ENCODE data around the gene TLR3. TPM values are rescaled to one million over a fixed set of nuclear protein-coding genes. Genes with fewer than 3 reads are reported as not detected.

TLR3 gene
- not detected in 2 replicates for total RNA-seq

GRCh38 chr4:186068581-186069348 is at the start of gene TLR3:
TSS of gene TLR3 (plus strand) at chr4:186069156. CDS start at chr4:186076620, 7,464 bp downstream.
- Mint-ChIP-seq H3K27me3 (peaks cover 24% of the 10 kb centered on the region), H3K27ac (no peak within 1 kb of the TSS), H3K4me1 (peaks cover 11% of the 10 kb centered on the region), H3K9me3 (no peaks in the 10 kb centered on the region), H3K4me3 (peak within 1 kb of the TSS; percentile 84), H3K36me3 (ENCODE audit: low read depth) (no peaks in the 10 kb centered on the region)
- peak; percentile 63 for DNase-seq
- intact Hi-C loops (cut with micrococcal nuclease) = loop anchor here (5.0 kb wide), 2 partner anchors 124 to 519 kb away; partner anchors contain the start of gene CYP4V2

DNA sequence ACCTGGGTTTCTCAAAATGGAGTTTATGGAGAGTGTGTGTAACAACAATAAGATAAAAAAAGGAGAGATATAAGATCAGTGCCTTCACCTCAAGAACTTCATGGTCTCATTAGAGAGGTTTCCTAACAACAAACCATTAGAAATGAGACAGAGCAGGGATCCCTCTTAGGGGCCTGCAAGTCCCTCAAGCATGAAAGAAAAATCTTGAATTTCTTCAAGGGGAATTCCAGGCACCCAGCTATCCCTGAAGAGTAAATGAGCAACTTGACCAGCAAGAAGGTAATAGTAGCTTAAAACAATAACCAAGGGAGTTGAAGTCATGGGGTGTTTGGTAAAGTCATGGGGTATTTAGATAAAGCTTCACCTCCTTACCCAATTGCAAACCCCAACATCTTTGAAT is 49.7 kb upstream of the TLR3 start:
- Mint-ChIP-seq H3K27ac (no peak overlapping the region), H3K9me3 (no peaks in the 10 kb centered on the region), H3K4me3 (no peak overlapping the region), H3K27me3 (peaks cover 2% of the 10 kb centered on the region), H3K36me3 (ENCODE audit: low read depth) (no peaks in the 10 kb centered on the region), H3K4me1 (no peaks in the 10 kb centered on the region)
- no peak for DNase-seq
- intact Hi-C loops (cut with micrococcal nuclease) = no loop called here

GRCh38 chr4:186020106-186020792 is 48.7 kb upstream of the TLR3 start:
- H3K9me3 Mint-ChIP-seq = no peaks in the 10 kb centered on the region
- H3K36me3 Mint-ChIP-seq (ENCODE audit: low read depth) = no peaks in the 10 kb centered on the region

GRCh38 chr4:186020793-186021407 is 48.1 kb upstream of the TLR3 start:
- H3K36me3 Mint-ChIP-seq (ENCODE audit: low read depth) = no peaks in the 10 kb centered on the region
- no peak overlapping the region for H3K27ac Mint-ChIP-seq
- H3K4me1 Mint-ChIP-seq = no peaks in the 10 kb centered on the region
- H3K27me3 Mint-ChIP-seq = peaks cover 2% of the 10 kb centered on the region
- intact Hi-C loops (cut with micrococcal nuclease) = no loop called here
- no peaks in the 10 kb centered on the region for H3K9me3 Mint-ChIP-seq
- no peak for DNase-seq
- H3K4me3 Mint-ChIP-seq = no peak overlapping the region

More at GRCh38 chr4:186020106-186020792, 48.7 kb upstream of the TLR3 start:
- H3K27ac Mint-ChIP-seq = no peak overlapping the region
- no peak for DNase-seq
- peaks cover 2% of the 10 kb centered on the region for H3K27me3 Mint-ChIP-seq
- intact Hi-C loops (cut with micrococcal nuclease) = no loop called here
- no peak overlapping the region for H3K4me3 Mint-ChIP-seq
- no peaks in the 10 kb centered on the region for H3K4me1 Mint-ChIP-seq

- H3K27ac Mint-ChIP-seq = no peak overlapping the region
- H3K4me3 Mint-ChIP-seq = no peak overlapping the region
- no peaks in the 10 kb centered on the region for H3K9me3 Mint-ChIP-seq
- peaks cover 2% of the 10 kb centered on the region for H3K27me3 Mint-ChIP-seq
- intact Hi-C loops (cut with micrococcal nuclease) = no loop called here
- no peaks in the 10 kb centered on the region for H3K4me1 Mint-ChIP-seq
- no peaks in the 10 kb centered on the region for H3K36me3 Mint-ChIP-seq (ENCODE audit: low read depth)
- no peak for DNase-seq
These were observed 47.3 kb upstream of the TLR3 start for GRCh38 chr4:186021461-186022167.

DNA sequence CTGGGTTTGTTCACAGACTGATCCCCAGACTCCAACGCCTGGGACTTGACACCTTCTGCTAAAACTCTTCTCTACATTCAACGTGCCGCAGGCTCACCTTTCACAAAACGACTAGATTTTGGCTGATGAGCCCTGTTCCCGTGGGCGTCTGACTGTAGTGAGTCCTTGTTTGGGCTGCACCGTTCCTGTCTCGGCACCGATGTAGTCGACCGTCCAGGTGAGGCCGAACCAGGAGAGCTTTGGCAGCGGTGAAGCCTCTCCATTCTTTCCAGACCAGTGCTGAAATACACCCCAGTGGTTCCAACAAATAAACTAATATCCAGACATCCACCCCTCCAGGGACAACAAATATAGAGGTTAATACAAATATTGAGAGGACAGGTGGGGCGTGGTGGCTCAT is 45.0 kb upstream of the TLR3 start:
- no peak for DNase-seq
- Mint-ChIP-seq H3K4me1 (no peaks in the 10 kb centered on the region), H3K27ac (no peak overlapping the region), H3K36me3 (ENCODE audit: low read depth) (no peaks in the 10 kb centered on the region), H3K9me3 (no peaks in the 10 kb centered on the region), H3K4me3 (no peak overlapping the region), H3K27me3 (peaks cover 3% of the 10 kb centered on the region)
- intact Hi-C loops (cut with micrococcal nuclease) = no loop called here

GRCh38 chr4:186024637-186025407 is 44.1 kb upstream of the TLR3 start:
- Mint-ChIP-seq H3K9me3 (no peaks in the 10 kb centered on the region), H3K4me3 (no peak overlapping the region), H3K27me3 (peaks cover 5% of the 10 kb centered on the region), H3K27ac (no peak overlapping the region), H3K4me1 (no peaks in the 10 kb centered on the region), H3K36me3 (ENCODE audit: low read depth) (no peaks in the 10 kb centered on the region)
- no peak for DNase-seq
- intact Hi-C loops (cut with micrococcal nuclease) = no loop called here

DNA sequence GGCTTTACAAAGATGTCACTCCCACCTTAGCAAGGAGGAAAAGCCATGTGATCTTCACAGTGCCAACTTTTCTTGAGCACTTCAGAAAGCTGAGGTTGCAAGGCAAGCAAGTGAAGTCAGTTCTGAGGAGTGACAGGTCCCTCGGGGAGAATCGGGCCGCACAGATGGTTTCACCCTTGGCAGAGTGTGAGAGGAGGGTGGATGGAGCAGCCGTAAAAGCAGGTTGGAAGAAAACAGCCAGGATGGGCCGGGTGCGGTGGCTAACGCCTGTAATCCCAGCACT is 43.6 kb upstream of the TLR3 start:
- peaks cover 5% of the 10 kb centered on the region for H3K27me3 Mint-ChIP-seq
- no peaks in the 10 kb centered on the region for H3K36me3 Mint-ChIP-seq (ENCODE audit: low read depth)
- H3K9me3 Mint-ChIP-seq = no peaks in the 10 kb centered on the region
- H3K4me1 Mint-ChIP-seq = no peaks in the 10 kb centered on the region
- intact Hi-C loops (cut with micrococcal nuclease) = no loop called here
- no peak overlapping the region for H3K4me3 Mint-ChIP-seq
- no peak for DNase-seq
- no peak overlapping the region for H3K27ac Mint-ChIP-seq

GRCh38 chr4:186027405-186027804 is 41.6 kb upstream of the TLR3 start:
- no peak overlapping the region for H3K4me3 Mint-ChIP-seq
- H3K36me3 Mint-ChIP-seq (ENCODE audit: low read depth) = no peaks in the 10 kb centered on the region
- H3K9me3 Mint-ChIP-seq = no peaks in the 10 kb centered on the region
- no peak overlapping the region for H3K27ac Mint-ChIP-seq
- intact Hi-C loops (cut with micrococcal nuclease) = no loop called here
- DNase-seq = no peak
- H3K4me1 Mint-ChIP-seq = no peaks in the 10 kb centered on the region
- peaks cover 3% of the 10 kb centered on the region for H3K27me3 Mint-ChIP-seq

DNA sequence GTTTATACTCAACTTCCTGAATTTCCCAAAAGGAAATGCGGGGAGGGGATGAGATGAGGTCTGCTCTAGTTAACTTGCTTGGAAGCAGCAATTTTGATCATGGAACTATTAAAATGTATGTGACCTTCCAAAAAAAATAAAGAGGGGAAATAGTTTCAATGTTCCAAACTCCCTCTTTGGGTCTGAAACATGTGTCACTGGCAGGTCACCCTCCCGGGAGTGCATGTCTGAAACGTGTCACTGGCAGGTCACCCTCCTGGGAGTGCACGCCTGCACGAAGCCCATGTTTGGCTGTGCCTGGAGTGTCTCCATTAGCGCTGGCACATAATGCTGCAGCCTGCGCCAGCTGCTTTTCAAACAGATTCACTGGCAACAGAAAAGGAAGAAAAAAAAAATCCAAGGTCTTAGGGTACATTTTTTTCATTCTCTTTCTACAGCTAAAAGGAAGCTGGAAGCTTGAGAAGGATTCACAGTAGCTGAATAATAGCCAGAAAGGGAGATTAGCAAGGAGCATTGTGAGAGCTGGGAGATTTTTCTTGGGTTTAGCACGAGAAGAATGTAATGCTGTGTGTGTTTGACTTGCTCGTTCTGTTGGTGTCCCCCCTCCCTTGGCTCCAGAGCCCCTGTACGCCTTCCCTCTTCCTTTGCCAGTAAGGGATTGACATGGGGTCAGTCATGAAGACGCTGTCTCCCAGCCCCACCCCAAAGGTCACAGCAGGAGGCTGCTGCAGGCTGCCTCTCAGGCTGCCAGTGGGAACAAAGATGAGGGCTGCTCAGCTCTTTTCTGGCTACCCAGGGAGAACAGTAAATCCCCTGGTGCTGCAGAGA is 39.2 kb upstream of the TLR3 start:
- no peaks in the 10 kb centered on the region for H3K36me3 Mint-ChIP-seq (ENCODE audit: low read depth)
- intact Hi-C loops (cut with micrococcal nuclease) = no loop called here
- H3K9me3 Mint-ChIP-seq = no peaks in the 10 kb centered on the region
- no peaks in the 10 kb centered on the region for H3K4me1 Mint-ChIP-seq
- no peak for DNase-seq
- peaks cover 3% of the 10 kb centered on the region for H3K27me3 Mint-ChIP-seq
- H3K27ac Mint-ChIP-seq = no peak overlapping the region
- H3K4me3 Mint-ChIP-seq = no peak overlapping the region

DNA sequence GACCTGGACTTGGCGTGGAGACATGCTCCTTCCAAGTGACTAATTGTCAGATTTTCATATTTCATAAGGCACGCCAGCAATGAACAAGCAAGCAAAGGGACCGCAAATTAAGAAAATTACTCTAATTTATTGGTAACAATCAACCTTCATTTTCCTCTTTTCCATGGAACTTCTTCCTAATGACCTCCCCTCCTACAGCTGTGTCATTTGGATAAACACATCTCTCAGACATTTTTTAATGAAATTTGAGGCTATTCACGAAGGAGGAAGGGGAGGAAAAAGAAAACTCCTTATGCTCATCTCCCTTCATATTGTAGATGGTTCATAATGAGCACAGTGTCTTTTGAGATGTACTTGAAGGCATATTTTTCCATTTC is 38.6 kb upstream of the TLR3 start:
- Mint-ChIP-seq H3K36me3 (ENCODE audit: low read depth) (no peaks in the 10 kb centered on the region), H3K27ac (no peak overlapping the region), H3K9me3 (no peaks in the 10 kb centered on the region), H3K4me3 (no peak overlapping the region), H3K4me1 (no peaks in the 10 kb centered on the region), H3K27me3 (peaks cover 3% of the 10 kb centered on the region)
- intact Hi-C loops (cut with micrococcal nuclease) = no loop called here
- no peak for DNase-seq

- DNase-seq = no peak
- Mint-ChIP-seq H3K36me3 (ENCODE audit: low read depth) (no peaks in the 10 kb centered on the region), H3K4me3 (no peak overlapping the region), H3K27ac (no peak overlapping the region), H3K9me3 (no peaks in the 10 kb centered on the region), H3K27me3 (peaks cover 3% of the 10 kb centered on the region), H3K4me1 (no peaks in the 10 kb centered on the region)
- intact Hi-C loops (cut with micrococcal nuclease) = no loop called here
These were observed 38.2 kb upstream of the TLR3 start for GRCh38 chr4:186030795-186031194.

DNA sequence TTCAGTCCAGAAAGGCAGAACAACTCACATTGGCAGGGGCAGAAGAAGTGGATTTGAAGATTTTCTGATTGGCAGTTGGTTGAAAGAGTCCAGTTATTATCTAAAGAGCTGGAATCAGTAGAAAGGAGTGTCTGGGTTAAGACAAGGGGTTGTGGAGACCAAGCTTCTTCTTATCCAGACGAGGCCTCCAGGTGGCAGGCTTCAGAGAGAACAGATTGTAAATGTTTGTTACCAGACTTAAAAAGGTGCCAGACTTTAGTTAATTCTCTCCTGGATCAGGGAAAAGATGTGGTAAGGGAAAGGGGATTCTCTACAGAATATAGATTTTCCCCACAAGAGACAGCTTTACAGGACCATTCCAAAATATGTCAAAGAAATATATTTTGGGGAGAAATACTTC is 36.7 kb upstream of the TLR3 start:
- intact Hi-C loops (cut with micrococcal nuclease) = no loop called here
- Mint-ChIP-seq H3K4me3 (no peak overlapping the region), H3K27me3 (peaks cover 7% of the 10 kb centered on the region), H3K27ac (no peak overlapping the region), H3K9me3 (no peaks in the 10 kb centered on the region), H3K4me1 (no peaks in the 10 kb centered on the region), H3K36me3 (ENCODE audit: low read depth) (no peaks in the 10 kb centered on the region)
- DNase-seq = no peak

Measured in activated CD4-positive, alpha-beta T cell treated with anti-CD3 and anti-CD28 coated beads, Interleukin-2, amount 10 ng/mL, durations not matched to agents 24 days and 14 days (primary cell).